Erythroblast (primary cell): ENCODE results near the gene AVEN.

Experiments
- GATA1 ChIP-seq: IDR thresholded peaks from 2 replicates; pipeline ENCODE4 v1.6.1; 2011; ENCODE audit warnings: low read depth, mild to moderate bottlenecking, control low read depth, low read length, moderate library complexity
- POLR2A ChIP-seq: IDR thresholded peaks from 2 replicates; pipeline ENCODE4 v1.6.1; 2011; ENCODE audit warnings: mild to moderate bottlenecking, low read length

GRCh38 chr15:34038023-34038870 is 757 bp downstream of the AVEN start:
- TF ChIP-seq POLR2A = peak; percentile 86
- no peak for TF ChIP-seq GATA1
